Measurements from ENCODE around the gene SPINDOC.

Gene SPINDOC

GRCh38 chr11:63817758-63818498 lies 4.7 kb downstream of the SPINDOC start:
- H3K9me3 ChIP-seq (ENCODE audit: control insufficient read depth in 1 of 2, low read length in 2 of 2) = no peaks in the 10 kb centered on the region
- no peak overlapping the region for H3K27ac ChIP-seq (ENCODE audit: low read length)
- H3K36me3 ChIP-seq (ENCODE audit: control insufficient read depth in 1 of 2, insufficient read depth in 2 of 2, low read length in 2 of 2) = peaks cover 39 to 55% of the 10 kb centered on the region in 2 donors
- H3K27me3 ChIP-seq (ENCODE audit: low read depth, low read length) = no peaks in the 10 kb centered on the region
- H3K4me3 ChIP-seq (ENCODE audit: low read depth in 1 of 2, low read length in 2 of 2) = no peak overlapping the region
- H3K4me1 ChIP-seq (ENCODE audit: control insufficient read depth in 1 of 2, insufficient read depth in 2 of 2, low read length in 2 of 2) = peaks cover 8 to 14% of the 10 kb centered on the region in 2 donors

GRCh38 chr11:63818609-63819008 lies 5.4 kb downstream of the SPINDOC start:
- H3K4me1 ChIP-seq (ENCODE audit: control insufficient read depth in 1 of 2, insufficient read depth in 2 of 2, low read length in 2 of 2) = peaks cover 8 to 13% of the 10 kb centered on the region in 2 donors
- no peak overlapping the region for H3K4me3 ChIP-seq (ENCODE audit: low read depth in 1 of 2, low read length in 2 of 2)
- peaks cover 39 to 60% of the 10 kb centered on the region in 2 donors for H3K36me3 ChIP-seq (ENCODE audit: control insufficient read depth in 1 of 2, insufficient read depth in 2 of 2, low read length in 2 of 2)
- H3K27ac ChIP-seq (ENCODE audit: low read length) = no peak overlapping the region
- H3K27me3 ChIP-seq (ENCODE audit: low read depth, low read length) = no peaks in the 10 kb centered on the region
- H3K9me3 ChIP-seq (ENCODE audit: control insufficient read depth in 1 of 2, low read length in 2 of 2) = no peaks in the 10 kb centered on the region

DNA sequence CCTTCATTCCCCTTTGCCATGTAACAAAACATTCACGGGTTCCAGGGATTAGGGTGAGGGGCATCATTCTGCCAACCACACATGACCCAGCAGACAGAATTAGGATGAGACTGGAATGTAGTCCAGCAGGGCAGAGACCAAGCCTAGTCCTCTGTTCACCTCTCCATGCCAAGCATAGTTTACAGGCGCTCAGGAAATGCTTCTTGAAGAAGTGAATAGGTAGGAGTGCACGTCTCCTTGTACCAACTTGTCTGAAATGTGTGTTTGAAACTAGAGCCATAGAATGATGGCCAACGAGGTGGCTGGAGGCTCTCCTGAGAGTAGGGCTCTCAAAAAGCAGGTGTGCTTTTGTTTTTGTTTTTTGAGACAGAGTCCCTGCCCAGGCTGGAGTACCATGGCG lies 8.2 kb downstream of the SPINDOC start:
- Histone ChIP-seq H3K27me3 (ENCODE audit: low read depth, low read length) (no peaks in the 10 kb centered on the region), H3K9me3 (ENCODE audit: control insufficient read depth in 1 of 2, low read length in 2 of 2) (no peaks in the 10 kb centered on the region), H3K27ac (ENCODE audit: low read length) (no peak overlapping the region), H3K4me3 (ENCODE audit: low read depth in 1 of 2, low read length in 2 of 2) (no peak overlapping the region), H3K4me1 (ENCODE audit: control insufficient read depth in 1 of 2, insufficient read depth in 2 of 2, low read length in 2 of 2) (no peaks in the 10 kb centered on the region), H3K36me3 (ENCODE audit: control insufficient read depth in 1 of 2, insufficient read depth in 2 of 2, low read length in 2 of 2) (peaks cover 46 to 81% of the 10 kb centered on the region in 2 donors)

DNA sequence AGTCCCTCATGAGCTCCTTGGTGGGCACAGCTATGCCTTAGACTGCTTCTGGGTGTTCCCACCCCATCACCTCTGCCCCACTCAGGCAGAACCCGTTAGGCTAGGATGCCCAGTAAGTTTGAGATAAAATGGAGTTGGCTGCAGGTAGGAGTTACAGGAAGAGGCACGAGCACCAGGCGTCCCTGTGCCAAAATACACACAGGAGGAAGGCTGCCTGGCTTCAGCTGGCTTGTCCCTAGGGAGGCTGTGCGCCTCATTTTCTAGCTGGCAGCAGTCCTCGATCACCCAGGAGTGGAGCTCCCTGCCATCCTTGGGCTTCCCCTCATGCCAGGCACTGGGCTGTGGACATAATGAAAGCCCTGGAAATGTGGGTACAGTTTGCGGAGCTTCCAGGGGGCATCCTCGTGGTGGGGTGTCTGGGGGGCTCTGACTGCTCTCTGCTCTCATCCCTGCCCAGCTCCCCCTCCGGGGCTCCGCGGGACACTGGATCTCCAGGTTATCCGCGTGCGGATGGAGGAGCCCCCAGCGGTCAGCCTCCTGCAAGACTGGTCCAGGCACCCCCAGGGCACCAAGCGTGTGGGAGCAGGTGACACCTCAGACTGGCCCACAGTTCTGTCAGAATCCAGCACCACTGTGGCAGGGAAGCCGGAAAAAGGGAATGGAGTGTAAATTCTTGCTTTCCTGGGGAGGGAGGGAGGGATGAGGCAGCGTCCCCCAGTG lies 13.4 kb downstream of the SPINDOC start:
- no peak overlapping the region for H3K4me3 ChIP-seq (ENCODE audit: low read depth in 1 of 2, low read length in 2 of 2)
- peaks cover 21 to 54% of the 10 kb centered on the region in 2 donors for H3K36me3 ChIP-seq (ENCODE audit: control insufficient read depth in 1 of 2, insufficient read depth in 2 of 2, low read length in 2 of 2)
- no peak overlapping the region for H3K27ac ChIP-seq (ENCODE audit: low read length)
- H3K9me3 ChIP-seq (ENCODE audit: control insufficient read depth in 1 of 2, low read length in 2 of 2) = no peaks in the 10 kb centered on the region
- no peaks in the 10 kb centered on the region for H3K27me3 ChIP-seq (ENCODE audit: low read depth, low read length)
- H3K4me1 ChIP-seq (ENCODE audit: control insufficient read depth in 1 of 2, insufficient read depth in 2 of 2, low read length in 2 of 2) = no peaks in the 10 kb centered on the region

DNA sequence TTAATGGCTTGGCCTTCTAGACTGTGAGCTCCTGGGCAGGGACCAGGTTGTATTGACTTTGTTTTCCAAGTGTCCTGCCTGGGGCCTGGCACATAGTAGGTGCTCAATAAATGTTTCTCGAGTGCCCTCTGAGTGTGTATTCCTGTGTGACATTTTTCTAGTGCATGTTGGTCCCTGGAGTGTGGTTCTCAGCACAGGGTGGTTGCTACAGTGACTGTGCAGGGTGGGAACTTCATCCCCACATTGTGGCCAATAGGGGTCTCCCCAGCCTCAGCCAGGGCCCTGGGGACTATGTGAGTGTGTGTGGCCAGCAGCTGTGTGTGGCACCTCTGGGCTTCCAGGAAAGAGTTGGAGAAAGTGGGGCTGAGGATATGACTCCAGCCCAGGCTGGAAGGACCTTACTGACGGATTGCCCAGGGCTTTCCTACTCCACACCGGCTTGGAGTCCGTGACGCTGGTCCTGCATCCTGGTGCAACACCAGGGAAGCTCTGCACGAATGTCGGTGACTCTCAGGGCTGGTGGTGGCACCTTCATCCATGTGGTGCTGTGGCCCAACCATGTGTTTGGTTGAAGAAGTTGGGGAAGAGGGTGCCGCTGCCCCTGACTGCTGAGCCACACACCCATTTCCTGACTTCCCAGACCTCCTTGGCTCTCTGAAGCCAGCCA lies 16.7 kb downstream of the SPINDOC start:
- Histone ChIP-seq H3K4me3 (ENCODE audit: low read depth in 1 of 2, low read length in 2 of 2) (no peak overlapping the region), H3K36me3 (ENCODE audit: control insufficient read depth in 1 of 2, insufficient read depth in 2 of 2, low read length in 2 of 2) (peaks cover 4 to 24% of the 10 kb centered on the region in 2 donors), H3K27ac (ENCODE audit: low read length) (no peak overlapping the region), H3K9me3 (ENCODE audit: control insufficient read depth in 1 of 2, low read length in 2 of 2) (no peaks in the 10 kb centered on the region), H3K27me3 (ENCODE audit: low read depth, low read length) (no peaks in the 10 kb centered on the region), H3K4me1 (ENCODE audit: control insufficient read depth in 1 of 2, insufficient read depth in 2 of 2, low read length in 2 of 2) (no peaks in the 10 kb centered on the region)

- H3K4me1 ChIP-seq (ENCODE audit: control insufficient read depth in 1 of 2, insufficient read depth in 2 of 2, low read length in 2 of 2) = no peaks in the 10 kb centered on the region
- no peaks in the 10 kb centered on the region for H3K9me3 ChIP-seq (ENCODE audit: control insufficient read depth in 1 of 2, low read length in 2 of 2)
- peaks cover under 1 to 11% of the 10 kb centered on the region in 2 donors for H3K36me3 ChIP-seq (ENCODE audit: control insufficient read depth in 1 of 2, insufficient read depth in 2 of 2, low read length in 2 of 2)
- H3K27ac ChIP-seq (ENCODE audit: low read length) = no peak overlapping the region
- H3K4me3 ChIP-seq (ENCODE audit: low read depth in 1 of 2, low read length in 2 of 2) = no peak overlapping the region
- H3K27me3 ChIP-seq (ENCODE audit: low read depth, low read length) = no peaks in the 10 kb centered on the region
These were observed 18.1 kb downstream of the SPINDOC start for GRCh38 chr11:63831326-63831725.

DNA sequence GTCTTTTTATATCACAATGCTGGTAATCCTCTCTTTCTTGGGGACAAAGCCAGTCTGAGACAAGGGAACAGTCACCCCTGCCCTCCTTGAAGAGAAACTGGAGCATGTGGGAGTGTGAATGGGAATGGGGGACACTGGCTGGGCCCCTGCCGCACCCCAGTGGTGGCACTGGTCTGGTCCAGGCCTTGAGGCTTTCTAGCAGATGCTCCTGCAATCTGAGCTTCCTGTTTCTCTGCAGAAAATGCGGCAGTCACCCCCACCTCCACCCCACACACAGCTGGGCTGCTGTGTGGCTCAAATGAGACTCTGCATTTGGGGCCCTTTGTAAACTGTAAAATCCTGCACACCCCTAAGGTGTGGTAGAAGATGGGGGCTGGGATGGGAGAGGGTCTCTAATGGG lies 19.1 kb downstream of the SPINDOC start:
- peaks cover 2 to 4% of the 10 kb centered on the region in 2 donors for H3K4me1 ChIP-seq (ENCODE audit: control insufficient read depth in 1 of 2, insufficient read depth in 2 of 2, low read length in 2 of 2)
- peaks cover 0 to 1% of the 10 kb centered on the region in 2 donors for H3K36me3 ChIP-seq (ENCODE audit: control insufficient read depth in 1 of 2, insufficient read depth in 2 of 2, low read length in 2 of 2)
- H3K27me3 ChIP-seq (ENCODE audit: low read depth, low read length) = no peaks in the 10 kb centered on the region
- H3K9me3 ChIP-seq (ENCODE audit: control insufficient read depth in 1 of 2, low read length in 2 of 2) = no peaks in the 10 kb centered on the region
- no peak overlapping the region for H3K27ac ChIP-seq (ENCODE audit: low read length)
- H3K4me3 ChIP-seq (ENCODE audit: low read depth in 1 of 2, low read length in 2 of 2) = no peak overlapping the region

GRCh38 chr11:63833048-63833447 lies 19.8 kb downstream of the SPINDOC start:
- no peaks in the 10 kb centered on the region for H3K36me3 ChIP-seq (ENCODE audit: control insufficient read depth in 1 of 2, insufficient read depth in 2 of 2, low read length in 2 of 2)
- peaks cover 9 to 10% of the 10 kb centered on the region in 2 donors for H3K4me1 ChIP-seq (ENCODE audit: control insufficient read depth in 1 of 2, insufficient read depth in 2 of 2, low read length in 2 of 2)
- no peak overlapping the region for H3K27ac ChIP-seq (ENCODE audit: low read length)
- no peaks in the 10 kb centered on the region for H3K27me3 ChIP-seq (ENCODE audit: low read depth, low read length)
- no peak overlapping the region for H3K4me3 ChIP-seq (ENCODE audit: low read depth in 1 of 2, low read length in 2 of 2)
- H3K9me3 ChIP-seq (ENCODE audit: control insufficient read depth in 1 of 2, low read length in 2 of 2) = no peaks in the 10 kb centered on the region

DNA sequence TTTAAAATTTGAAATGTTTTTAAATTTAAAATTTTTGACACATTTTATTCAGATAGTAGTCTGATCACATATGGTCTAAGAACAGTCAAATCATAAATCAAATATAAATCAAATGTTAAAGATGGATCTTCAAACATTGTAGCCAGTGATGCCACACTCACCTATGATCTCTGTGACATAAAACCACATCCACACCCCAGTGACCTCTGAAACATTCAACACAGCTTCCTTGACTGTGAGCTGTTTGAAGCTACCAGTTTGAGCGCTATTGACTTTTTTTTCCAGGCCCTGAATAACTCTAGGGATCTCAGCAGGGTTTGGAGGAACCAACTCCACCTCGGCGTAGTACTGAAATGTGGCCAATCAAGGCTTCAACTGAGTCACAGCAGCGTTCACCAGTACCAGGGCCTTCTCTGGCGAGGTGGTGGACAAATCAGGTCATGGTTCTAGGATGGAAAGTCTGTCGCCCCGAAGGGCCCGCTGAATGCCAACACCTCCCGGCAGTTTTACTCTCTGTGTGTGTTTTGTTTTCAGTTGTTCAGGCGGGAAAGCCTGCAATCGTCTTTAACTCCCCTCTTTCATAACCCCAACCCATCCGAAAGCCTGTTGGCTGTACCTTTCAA lies 21.4 kb downstream of the SPINDOC start:
- H3K4me1 ChIP-seq (ENCODE audit: control insufficient read depth in 1 of 2, insufficient read depth in 2 of 2, low read length in 2 of 2) = peaks cover 12 to 14% of the 10 kb centered on the region in 2 donors
- H3K27ac ChIP-seq (ENCODE audit: low read length) = no peak overlapping the region
- H3K9me3 ChIP-seq (ENCODE audit: control insufficient read depth in 1 of 2, low read length in 2 of 2) = no peaks in the 10 kb centered on the region
- no peak overlapping the region for H3K4me3 ChIP-seq (ENCODE audit: low read depth in 1 of 2, low read length in 2 of 2)
- no peaks in the 10 kb centered on the region for H3K36me3 ChIP-seq (ENCODE audit: control insufficient read depth in 1 of 2, insufficient read depth in 2 of 2, low read length in 2 of 2)
- H3K27me3 ChIP-seq (ENCODE audit: low read depth, low read length) = no peaks in the 10 kb centered on the region

- Histone ChIP-seq H3K4me1 (ENCODE audit: control insufficient read depth in 1 of 2, insufficient read depth in 2 of 2, low read length in 2 of 2) (peaks cover 12 to 14% of the 10 kb centered on the region in 2 donors), H3K27me3 (ENCODE audit: low read depth, low read length) (no peaks in the 10 kb centered on the region), H3K4me3 (ENCODE audit: low read depth in 1 of 2, low read length in 2 of 2) (no peak overlapping the region), H3K36me3 (ENCODE audit: control insufficient read depth in 1 of 2, insufficient read depth in 2 of 2, low read length in 2 of 2) (no peaks in the 10 kb centered on the region), H3K9me3 (ENCODE audit: control insufficient read depth in 1 of 2, low read length in 2 of 2) (no peaks in the 10 kb centered on the region), H3K27ac (ENCODE audit: low read length) (no peak overlapping the region)
These were observed 21.9 kb downstream of the SPINDOC start for GRCh38 chr11:63835158-63835545.
